ENCODE measurements around the gene FILIP1L.

DNA sequence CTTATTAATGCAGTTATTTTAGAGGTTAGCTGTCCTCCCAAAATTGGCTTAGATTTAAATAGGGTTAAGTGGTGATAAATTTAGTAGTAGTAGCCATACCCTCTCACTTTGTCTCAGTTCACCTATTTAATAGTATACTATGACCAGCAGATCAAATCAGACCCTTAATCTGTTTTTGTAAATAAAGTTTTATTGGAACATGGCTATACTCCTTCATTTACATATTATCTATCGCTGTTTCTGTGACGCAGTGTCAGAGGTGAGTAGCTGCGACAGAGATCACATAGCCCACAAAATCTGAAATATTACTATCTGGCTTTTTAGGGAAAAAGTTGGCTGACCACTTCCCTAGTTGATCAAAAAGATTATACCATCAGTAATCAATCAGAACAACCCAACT lies 113.2 kb downstream of the FILIP1L start:
- TF ChIP-seq, protein P1, sequence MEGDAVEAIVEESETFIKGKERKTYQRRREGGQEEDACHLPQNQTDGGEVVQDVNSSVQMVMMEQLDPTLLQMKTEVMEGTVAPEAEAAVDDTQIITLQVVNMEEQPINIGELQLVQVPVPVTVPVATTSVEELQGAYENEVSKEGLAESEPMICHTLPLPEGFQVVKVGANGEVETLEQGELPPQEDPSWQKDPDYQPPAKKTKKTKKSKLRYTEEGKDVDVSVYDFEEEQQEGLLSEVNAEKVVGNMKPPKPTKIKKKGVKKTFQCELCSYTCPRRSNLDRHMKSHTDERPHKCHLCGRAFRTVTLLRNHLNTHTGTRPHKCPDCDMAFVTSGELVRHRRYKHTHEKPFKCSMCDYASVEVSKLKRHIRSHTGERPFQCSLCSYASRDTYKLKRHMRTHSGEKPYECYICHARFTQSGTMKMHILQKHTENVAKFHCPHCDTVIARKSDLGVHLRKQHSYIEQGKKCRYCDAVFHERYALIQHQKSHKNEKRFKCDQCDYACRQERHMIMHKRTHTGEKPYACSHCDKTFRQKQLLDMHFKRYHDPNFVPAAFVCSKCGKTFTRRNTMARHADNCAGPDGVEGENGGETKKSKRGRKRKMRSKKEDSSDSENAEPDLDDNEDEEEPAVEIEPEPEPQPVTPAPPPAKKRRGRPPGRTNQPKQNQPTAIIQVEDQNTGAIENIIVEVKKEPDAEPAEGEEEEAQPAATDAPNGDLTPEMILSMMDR (conservative IDR thresholded peaks at IDR 0.05), result no peak
- TF ChIP-seq ZFX (IDR thresholded peaks at IDR 0.05), result no peak
